Stimulated activated CD8-positive, alpha-beta memory T cell treated with anti-CD3 and anti-CD28 coated beads, Interleukin-7, amount 100 ng/mL, for 24 hours (primary cell): ENCODE measurements around the gene CHST2.

Source experiments
- DNase-seq: peaks from one replicate; pipeline ENCODE4 v3.0.0-alpha.2; 2020; ENCODE audit warnings: low read depth

The CHST2 gene

DNA sequence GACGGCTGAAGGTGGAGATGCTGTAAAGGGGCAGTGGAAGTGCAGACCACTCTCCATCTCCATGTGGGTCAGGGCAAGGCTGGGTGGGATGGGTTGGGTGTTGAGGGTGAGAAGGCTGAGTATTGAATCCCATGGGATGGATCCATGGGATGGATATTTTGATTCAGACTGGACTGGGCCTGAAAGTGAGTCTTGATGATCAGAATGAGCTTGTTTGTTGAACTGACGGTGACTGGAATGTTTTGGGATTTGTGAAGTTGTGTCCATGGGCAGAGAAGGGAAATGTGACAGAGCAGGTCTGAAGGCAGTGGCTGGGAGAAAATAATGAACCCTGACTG lies 49.3 kb downstream of the CHST2 start:
- no peak for DNase-seq

DNA sequence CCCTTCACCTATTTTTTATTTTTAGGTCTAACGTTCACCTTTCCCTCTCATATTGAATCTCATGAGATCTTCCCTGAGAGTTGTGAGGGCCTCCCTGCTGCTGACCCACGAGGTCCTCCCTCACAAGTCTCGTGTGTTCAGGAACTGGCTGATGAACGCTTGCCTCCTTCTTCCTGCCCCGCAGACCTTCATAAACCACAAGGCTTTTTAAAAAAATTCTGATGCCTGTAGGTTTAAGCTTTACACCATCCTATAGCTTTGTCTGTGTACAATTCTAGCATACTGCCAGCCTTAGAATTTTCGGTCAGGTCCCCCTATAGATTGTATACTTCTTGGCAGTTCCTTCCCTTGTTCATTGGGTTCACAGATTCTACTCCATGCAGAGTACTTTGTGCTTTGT lies 50.5 kb downstream of the CHST2 start:
- DNase-seq: no peak

DNA sequence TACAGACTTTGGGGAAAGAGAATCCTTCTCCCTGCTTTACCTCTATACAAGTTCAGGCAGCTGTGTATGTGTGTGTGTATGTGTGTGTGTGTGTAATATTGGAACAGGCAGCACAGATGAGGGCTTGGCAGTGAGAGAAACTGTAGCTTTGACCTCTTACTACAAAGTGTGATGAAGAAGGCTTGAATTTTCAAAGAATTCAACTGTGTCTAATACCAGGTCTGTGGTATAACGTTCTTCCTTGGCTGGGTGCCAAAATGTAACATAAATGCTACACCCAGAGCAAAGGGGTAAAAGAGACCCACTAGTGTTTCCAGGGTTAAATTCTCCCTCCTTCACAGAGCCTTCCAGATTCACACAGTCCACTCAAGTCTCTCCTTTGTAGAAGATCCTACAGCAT lies 51.1 kb downstream of the CHST2 start:
- no peak for DNase-seq

DNA sequence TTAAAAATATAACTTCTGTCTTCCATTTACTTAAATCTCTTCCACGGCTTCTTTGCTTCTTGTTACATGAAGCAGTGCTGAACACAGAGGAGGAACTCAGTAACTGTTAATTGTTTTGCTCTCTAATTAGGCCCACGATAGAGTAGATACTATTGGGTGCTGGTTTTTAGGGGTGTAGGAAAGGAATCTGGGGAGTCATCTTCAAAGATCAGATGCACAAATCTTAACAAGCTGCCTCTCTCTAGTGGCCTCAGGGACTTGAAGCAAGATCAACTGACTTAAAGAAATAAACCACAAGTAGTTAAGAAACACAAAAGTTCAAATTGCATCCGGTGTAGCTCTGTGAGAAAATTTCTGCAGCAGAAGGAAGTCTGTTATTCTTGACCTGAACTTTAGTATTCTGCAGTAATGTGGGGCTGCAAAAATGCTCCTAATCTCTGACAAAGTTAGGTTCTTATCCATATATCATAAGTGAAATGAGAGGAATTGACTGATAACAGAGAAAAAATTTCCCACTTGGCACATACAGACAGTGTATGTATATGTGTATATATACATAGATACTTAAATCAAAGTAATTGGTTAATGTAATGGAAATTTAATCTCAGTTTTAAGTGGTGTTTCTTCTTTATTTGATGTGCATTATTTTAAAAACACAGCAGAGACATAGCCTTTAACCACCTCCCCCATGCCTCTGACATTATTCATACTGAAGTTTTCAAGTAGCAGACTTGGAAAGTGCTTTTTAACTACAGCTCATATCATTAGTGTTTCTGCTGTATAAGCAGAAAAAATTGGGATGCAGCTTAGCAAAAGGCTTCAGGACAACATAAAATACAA lies 51.8 kb downstream of the CHST2 start:
- DNase-seq: no peak

DNA sequence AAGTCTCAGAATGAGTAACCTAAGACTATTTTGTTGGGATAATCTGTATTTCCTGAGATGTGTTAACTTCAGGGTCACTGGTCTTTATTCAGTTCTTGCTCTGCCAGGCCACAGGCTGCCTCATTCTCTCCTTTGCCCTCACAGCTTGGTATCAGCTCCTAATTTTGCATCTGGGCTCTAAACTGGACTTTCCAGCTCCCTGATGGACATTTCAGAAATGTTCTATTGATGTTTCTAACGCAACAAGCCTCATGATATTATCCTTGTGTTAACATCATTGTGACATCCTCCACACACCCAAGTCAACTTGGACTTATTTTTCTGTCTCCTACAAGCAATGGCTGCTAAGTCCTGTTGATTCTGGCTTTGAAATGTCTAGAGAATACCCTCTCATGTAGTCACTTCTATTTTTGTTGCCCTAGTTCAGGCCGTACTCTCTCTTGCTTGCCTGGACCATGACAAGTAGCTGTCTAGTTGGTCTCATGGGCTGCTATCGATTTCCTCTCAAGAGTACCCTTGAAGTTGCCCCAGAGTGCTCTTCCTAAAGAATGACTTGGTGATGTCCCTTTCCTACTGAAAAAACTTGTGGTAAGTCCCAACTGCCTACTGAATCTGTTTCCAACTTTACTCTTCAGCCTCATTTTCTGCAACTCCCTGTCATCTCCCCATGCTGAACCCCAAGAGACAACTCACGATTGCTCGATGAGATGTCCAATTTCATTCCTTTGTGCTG lies 52.7 kb downstream of the CHST2 start:
- no peak for DNase-seq

DNA sequence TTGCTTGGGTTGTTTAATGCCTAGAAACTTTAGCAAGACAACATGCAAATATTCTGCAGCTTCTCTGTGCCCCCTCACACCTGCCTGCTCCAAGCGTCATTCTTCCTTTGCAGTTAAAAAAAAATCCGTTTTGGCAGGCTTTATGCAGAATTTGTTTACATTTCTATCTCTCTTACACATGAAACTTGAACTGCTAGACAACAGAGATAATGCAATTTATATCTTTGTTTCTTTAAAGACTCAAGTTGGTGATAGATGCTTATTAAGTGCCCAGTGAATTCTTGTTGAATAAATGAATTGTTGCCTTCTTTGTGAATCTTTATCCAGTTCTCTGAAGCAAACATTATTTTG lies 53.2 kb downstream of the CHST2 start:
- DNase-seq: no peak

DNA sequence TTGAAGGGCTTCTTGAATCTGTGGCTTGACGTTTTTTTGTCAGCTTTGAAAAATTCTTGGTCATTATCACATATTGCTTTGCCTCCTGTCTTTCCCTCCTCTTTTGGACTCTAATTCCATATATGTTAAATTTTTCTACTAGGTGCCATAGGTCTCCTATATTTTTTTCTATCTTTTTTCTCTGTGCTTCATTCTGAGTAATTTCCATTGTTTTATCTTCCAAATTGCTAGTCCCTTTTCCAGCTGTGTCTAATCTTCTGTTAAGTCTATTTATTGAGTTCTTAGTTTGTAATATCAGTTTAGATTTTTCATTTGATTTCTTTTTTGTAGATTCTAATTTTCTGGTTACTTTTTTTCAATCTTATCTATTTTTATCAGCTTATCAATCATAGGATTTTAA lies 53.7 kb downstream of the CHST2 start:
- no peak for DNase-seq
